ENCODE results near the gene CNOT8. TPM values are rescaled to one million over a fixed set of nuclear protein-coding genes. Genes with fewer than 3 reads are reported as not detected.

The CNOT8 gene
- total RNA-seq, 1 experiment from 2014 or later: 72.3 TPM

DNA sequence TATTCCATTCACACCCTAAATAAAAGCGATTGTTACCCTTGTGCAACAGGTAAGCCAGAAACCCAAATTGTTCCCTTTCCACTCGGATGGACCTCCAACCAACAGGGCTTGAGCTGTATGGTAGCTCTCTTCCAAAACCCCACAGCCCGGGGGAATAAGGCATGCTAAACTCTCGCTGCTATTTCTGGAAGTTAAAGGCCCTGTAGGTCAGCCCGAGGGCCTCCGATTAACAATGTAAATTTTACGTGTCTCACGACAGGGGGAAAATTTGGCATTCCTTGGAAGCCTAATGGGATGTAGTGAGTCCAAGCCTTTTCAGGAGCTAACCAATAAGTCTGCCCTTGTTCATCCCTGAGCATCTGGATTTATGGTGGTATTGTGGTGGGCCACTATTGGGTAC, 26.0 kb downstream of the CNOT8 start:
- no TSS peak for BruUV-seq (replicated peaks)
- Histone ChIP-seq H2AFZ (no peak overlapping the region), H3K9me3 (ENCODE audit: insufficient read depth, low read depth) (peaks cover 27% of the 10 kb centered on the region), H3K4me1 (replicated peaks; ENCODE audit: insufficient read depth) (no peaks in the 10 kb centered on the region), H3K27me3 (ENCODE audit: insufficient read depth, low read depth) (no peaks in the 10 kb centered on the region), H3K36me3 (ENCODE audit: low read depth) (peaks cover 40% of the 10 kb centered on the region), H3K79me2 (ENCODE audit: low read depth) (no peaks in the 10 kb centered on the region), H3K9me2 (ENCODE audit: insufficient read depth) (no peaks in the 10 kb centered on the region), H3K4me2 (no peak overlapping the region), H4K20me1 (ENCODE audit: insufficient read depth) (no peaks in the 10 kb centered on the region), H3K27ac (no peak overlapping the region), H3K4me3 (no peak overlapping the region), H3F3A (ENCODE audit: insufficient read depth, low read depth) (no peaks in the 10 kb centered on the region)
- no peak for DNase-seq
- TF ChIP-seq CTCF (conservative IDR thresholded peaks at IDR 0.05): no peak
- no peak for TF ChIP-seq EZH2 (IDR thresholded peaks at IDR 0.05; ENCODE audit: low read depth)
- ChIA-PET POLR2A (ENCODE audit: unreplicated experiment) (no interaction called here), CTCF (no interaction called here)
- intact Hi-C loops (cut with micrococcal nuclease; ENCODE audit: unreplicated experiment): no loop called here

DNA sequence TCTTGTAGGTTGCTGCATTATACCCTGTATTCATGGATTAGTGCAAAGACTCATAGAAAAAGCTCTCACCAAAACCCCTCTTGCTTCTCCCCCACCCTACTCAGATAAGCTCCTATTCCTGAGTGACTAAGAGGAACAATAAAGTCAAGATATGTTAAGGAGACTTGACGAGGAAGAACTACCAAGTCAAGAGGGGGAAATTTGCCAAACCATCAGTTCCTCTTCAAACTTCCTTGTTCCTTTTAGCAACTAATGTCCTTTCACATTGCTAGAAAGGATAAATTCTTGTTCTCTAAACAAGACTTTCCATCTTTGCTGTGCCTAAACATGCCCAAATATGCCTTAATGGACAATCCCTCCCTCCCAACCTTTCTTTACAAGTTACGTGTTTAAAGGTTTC, 27.0 kb downstream of the CNOT8 start:
- Histone ChIP-seq H3K4me1 (replicated peaks; ENCODE audit: insufficient read depth) (no peaks in the 10 kb centered on the region), H4K20me1 (ENCODE audit: insufficient read depth) (no peaks in the 10 kb centered on the region), H3K36me3 (ENCODE audit: low read depth) (peaks cover 46% of the 10 kb centered on the region), H3K4me3 (no peak overlapping the region), H3K4me2 (no peak overlapping the region), H3K9me3 (ENCODE audit: insufficient read depth, low read depth) (peaks cover 23% of the 10 kb centered on the region), H3K9me2 (ENCODE audit: insufficient read depth) (no peaks in the 10 kb centered on the region), H3K79me2 (ENCODE audit: low read depth) (no peaks in the 10 kb centered on the region), H3F3A (ENCODE audit: insufficient read depth, low read depth) (no peaks in the 10 kb centered on the region), H3K27me3 (ENCODE audit: insufficient read depth, low read depth) (no peaks in the 10 kb centered on the region), H3K27ac (no peak overlapping the region), H2AFZ (no peak overlapping the region)
- intact Hi-C loops (cut with micrococcal nuclease; ENCODE audit: unreplicated experiment): no loop called here
- no TSS peak for BruUV-seq (replicated peaks)
- no peak for DNase-seq
- CTCF ChIA-PET: no interaction called here
- POLR2A ChIA-PET (ENCODE audit: unreplicated experiment): no interaction called here
- TF ChIP-seq CTCF (conservative IDR thresholded peaks at IDR 0.05) (no peak), EZH2 (IDR thresholded peaks at IDR 0.05; ENCODE audit: low read depth) (no peak)

GRCh38 chr5:154892369-154892771, 33.9 kb downstream of the CNOT8 start:
- no TSS peak for BruUV-seq (replicated peaks)

More at GRCh38 chr5:154892369-154892771, 33.9 kb downstream of the CNOT8 start:
- Histone ChIP-seq H3K9me2 (ENCODE audit: insufficient read depth) (no peaks in the 10 kb centered on the region), H3K4me3 (no peak overlapping the region), H3K4me2 (no peak overlapping the region), H3K4me1 (replicated peaks; ENCODE audit: insufficient read depth) (no peaks in the 10 kb centered on the region), H4K20me1 (ENCODE audit: insufficient read depth) (no peaks in the 10 kb centered on the region), H3K27ac (no peak overlapping the region), H3K27me3 (ENCODE audit: insufficient read depth, low read depth) (no peaks in the 10 kb centered on the region), H2AFZ (no peak overlapping the region), H3K79me2 (ENCODE audit: low read depth) (no peaks in the 10 kb centered on the region), H3K9me3 (ENCODE audit: insufficient read depth, low read depth) (peaks cover under 1% of the 10 kb centered on the region; the same call in 1 of the 2 replicates), H3K36me3 (ENCODE audit: low read depth) (peaks cover 56% of the 10 kb centered on the region), H3F3A (ENCODE audit: insufficient read depth, low read depth) (no peaks in the 10 kb centered on the region; the same call in 1 of the 2 replicates)
- CTCF ChIA-PET: no interaction called here
- POLR2A ChIA-PET (ENCODE audit: unreplicated experiment): no interaction called here
- intact Hi-C loops (cut with micrococcal nuclease; ENCODE audit: unreplicated experiment): no loop called here
- TF ChIP-seq EZH2 (IDR thresholded peaks at IDR 0.05; ENCODE audit: low read depth) (no peak), CTCF (conservative IDR thresholded peaks at IDR 0.05) (no peak)
- DNase-seq: no peak
